Measurements from ENCODE around the gene TSPAN9.

DNA sequence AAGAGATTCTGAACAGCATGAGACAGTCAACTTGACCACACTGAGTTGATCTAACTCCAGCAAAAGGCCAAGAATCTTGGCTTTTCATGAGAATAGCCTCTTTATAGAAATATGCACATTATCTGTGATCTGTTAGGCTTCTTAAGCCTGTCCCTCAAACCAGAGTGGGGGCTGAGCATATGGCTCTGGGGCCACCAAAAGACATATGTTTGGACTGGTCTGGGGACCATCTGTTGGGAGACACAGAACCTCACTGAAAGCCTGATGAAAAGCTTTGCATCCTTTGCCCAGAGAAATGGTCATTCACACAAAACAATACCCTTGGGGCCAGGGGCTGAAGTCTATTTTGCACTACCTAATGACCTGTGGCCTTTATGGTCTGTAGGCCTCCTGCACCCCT, 248.6 kb downstream of the TSPAN9 start:
- TF ChIP-seq POLR2AphosphoS5 (IDR thresholded peaks at IDR 0.05) = no peak
- TF ChIP-seq, protein P1, sequence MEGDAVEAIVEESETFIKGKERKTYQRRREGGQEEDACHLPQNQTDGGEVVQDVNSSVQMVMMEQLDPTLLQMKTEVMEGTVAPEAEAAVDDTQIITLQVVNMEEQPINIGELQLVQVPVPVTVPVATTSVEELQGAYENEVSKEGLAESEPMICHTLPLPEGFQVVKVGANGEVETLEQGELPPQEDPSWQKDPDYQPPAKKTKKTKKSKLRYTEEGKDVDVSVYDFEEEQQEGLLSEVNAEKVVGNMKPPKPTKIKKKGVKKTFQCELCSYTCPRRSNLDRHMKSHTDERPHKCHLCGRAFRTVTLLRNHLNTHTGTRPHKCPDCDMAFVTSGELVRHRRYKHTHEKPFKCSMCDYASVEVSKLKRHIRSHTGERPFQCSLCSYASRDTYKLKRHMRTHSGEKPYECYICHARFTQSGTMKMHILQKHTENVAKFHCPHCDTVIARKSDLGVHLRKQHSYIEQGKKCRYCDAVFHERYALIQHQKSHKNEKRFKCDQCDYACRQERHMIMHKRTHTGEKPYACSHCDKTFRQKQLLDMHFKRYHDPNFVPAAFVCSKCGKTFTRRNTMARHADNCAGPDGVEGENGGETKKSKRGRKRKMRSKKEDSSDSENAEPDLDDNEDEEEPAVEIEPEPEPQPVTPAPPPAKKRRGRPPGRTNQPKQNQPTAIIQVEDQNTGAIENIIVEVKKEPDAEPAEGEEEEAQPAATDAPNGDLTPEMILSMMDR (IDR thresholded peaks at IDR 0.05) = no peak
